Neural cell (in vitro differentiated cells): ENCODE data around the gene CD200. TPM values are rescaled to one million over a fixed set of nuclear protein-coding genes. Genes with fewer than 3 reads are reported as not detected.

Experiments used
- H2AFZ ChIP-seq: fragments of 200-600, 300-800 bp; sonication (generic), shearing (Covaris generic); 2 replicates; pipeline ENCODE4 v1.6.0; 2014; ENCODE audit warnings: low read depth, mild to moderate bottlenecking, antibody characterized with exemption, low read length, moderate library complexity
- H3F3A ChIP-seq: fragments of 200-600 bp; shearing (Covaris generic); 2 replicates; pipeline ENCODE4 v1.6.1; 2016; ENCODE audit warnings: mild to moderate bottlenecking, moderate library complexity, mixed read lengths, antibody characterized with exemption, low read length; ENCODE audit not compliant: insufficient read depth, poor library complexity, severe bottlenecking
- H3K27ac ChIP-seq: fragments of 200-600, 300-800 bp; sonication (generic), shearing (Covaris generic); 2 replicates; pipeline ENCODE4 v1.5.1; 2014; ENCODE audit warnings: mild to moderate bottlenecking, low read length, moderate library complexity
- H3K27me3 ChIP-seq: fragments of 300-800, 200-600 bp; sonication (generic), shearing (Covaris generic); 2 replicates; pipeline ENCODE4 v1.6.0; 2014; ENCODE audit warnings: mild to moderate bottlenecking, low read depth, low read length, moderate library complexity; ENCODE audit not compliant: insufficient read depth
- H3K36me3 ChIP-seq: fragments of 300-800, 200-600 bp; sonication (generic), shearing (Covaris generic); 2 replicates; pipeline ENCODE4 v1.5.1; 2014; ENCODE audit warnings: mild to moderate bottlenecking, antibody characterized with exemption, low read length, moderate library complexity; ENCODE audit not compliant: insufficient read depth
- H3K4me2 ChIP-seq: fragments of 300-800, 200-600 bp; sonication (generic), shearing (Covaris generic); 2 replicates; pipeline ENCODE4 v1.6.0; 2014; ENCODE audit warnings: mild to moderate bottlenecking, low read length
- H3K4me3 ChIP-seq: fragments of 300-800, 200-600 bp; sonication (generic), shearing (Covaris generic); 2 replicates; pipeline ENCODE4 v1.5.1; 2014; ENCODE audit warnings: mild to moderate bottlenecking, low read length, moderate library complexity
- H3K79me2 ChIP-seq: fragments of 200-600 bp; shearing (Covaris generic); replicated peaks from 2 replicates; pipeline ENCODE4 v1.6.0; 2014; ENCODE audit warnings: mild to moderate bottlenecking, low read length, moderate library complexity; ENCODE audit not compliant: insufficient read depth
- H3K9ac ChIP-seq: fragments of 300-800, 200-600 bp; sonication (generic), shearing (Covaris generic); 2 replicates; pipeline ENCODE4 v1.6.1; 2016; ENCODE audit warnings: mild to moderate bottlenecking, low read length, mixed read lengths
- H3K9me2 ChIP-seq: fragments of 200-600 bp; shearing (Covaris generic); 2 replicates; pipeline ENCODE4 v1.6.1; 2016; ENCODE audit warnings: mild to moderate bottlenecking, low read length, mixed read lengths; ENCODE audit not compliant: insufficient read depth
- H3K9me3 ChIP-seq: fragments of 200-600, 300-800 bp; sonication (generic), shearing (Covaris generic); 2 replicates; pipeline ENCODE4 v1.6.1; 2016; ENCODE audit warnings: mild to moderate bottlenecking, mixed run types, low read length, moderate library complexity, mixed read lengths
- H4K20me1 ChIP-seq: fragments of 200-600 bp; shearing (Covaris generic); 2 replicates; pipeline ENCODE4 v1.6.1; 2016; ENCODE audit warnings: mild to moderate bottlenecking, mixed run types; ENCODE audit not compliant: insufficient read depth
- EP300 ChIP-seq: fragments of 450-650 bp; conservative IDR thresholded peaks from 2 replicates; pipeline ENCODE4 v1.6.1; 2014; ENCODE audit warnings: antibody characterized with exemption, mild to moderate bottlenecking, moderate library complexity; ENCODE audit not compliant: poor library complexity, severe bottlenecking
- EZH2 ChIP-seq: fragments of 200-600, 300-800 bp; shearing (Covaris generic), sonication (generic); IDR thresholded peaks from 2 replicates; pipeline ENCODE4 v1.6.1; 2014; ENCODE audit warnings: antibody characterized with exemption, low read length, borderline replicate concordance, mild to moderate bottlenecking; ENCODE audit not compliant: insufficient read depth, poor library complexity, severe bottlenecking
- MXI1 ChIP-seq: fragments of 450-650 bp; conservative IDR thresholded peaks from 2 replicates; pipeline ENCODE4 v1.6.1; 2014; ENCODE audit warnings: antibody characterized with exemption, mild to moderate bottlenecking; ENCODE audit not compliant: poor library complexity, severe bottlenecking
- POLR2AphosphoS5 ChIP-seq: IDR thresholded peaks from 2 replicates; pipeline ENCODE4 v1.6.1; 2012
- RAD21 ChIP-seq: fragments of 450-650 bp; conservative IDR thresholded peaks from 2 replicates; pipeline ENCODE4 v1.6.1; 2014; ENCODE audit warnings: antibody characterized with exemption, mild to moderate bottlenecking, moderate library complexity
- SMC3 ChIP-seq: fragments of 450-650 bp; conservative IDR thresholded peaks from 2 replicates; pipeline ENCODE4 v1.6.1; 2014; ENCODE audit warnings: antibody characterized with exemption, mild to moderate bottlenecking, moderate library complexity; ENCODE audit not compliant: poor library complexity
- TAF1 ChIP-seq: IDR thresholded peaks from 2 replicates; pipeline ENCODE4 v1.6.1; 2012; ENCODE audit warnings: low read depth
- polyA plus RNA-seq: library from polyadenylated mRNA; depleted of rRNA; stranded (reverse); fragments of >200 nt; gene quantifications from 2 replicates; pipeline ENCODE4 v1.2.3, GENCODE V29; 2014
- TF ChIP-seq, protein P1 (sequence below): fragments of 450-650 bp; IDR thresholded peaks from 2 replicates; pipeline ENCODE4 v1.5.1; 2014; ENCODE audit warnings: antibody characterized with exemption, mild to moderate bottlenecking, moderate library complexity; ENCODE audit not compliant: poor library complexity, severe bottlenecking
- TF ChIP-seq, protein P2 (sequence below): IDR thresholded peaks from 2 replicates; pipeline ENCODE4 v1.6.1; 2012; ENCODE audit warnings: borderline replicate concordance

Gene CD200
- polyA plus RNA-seq, 1 donor from 2014 or later, result 174 TPM

DNA sequence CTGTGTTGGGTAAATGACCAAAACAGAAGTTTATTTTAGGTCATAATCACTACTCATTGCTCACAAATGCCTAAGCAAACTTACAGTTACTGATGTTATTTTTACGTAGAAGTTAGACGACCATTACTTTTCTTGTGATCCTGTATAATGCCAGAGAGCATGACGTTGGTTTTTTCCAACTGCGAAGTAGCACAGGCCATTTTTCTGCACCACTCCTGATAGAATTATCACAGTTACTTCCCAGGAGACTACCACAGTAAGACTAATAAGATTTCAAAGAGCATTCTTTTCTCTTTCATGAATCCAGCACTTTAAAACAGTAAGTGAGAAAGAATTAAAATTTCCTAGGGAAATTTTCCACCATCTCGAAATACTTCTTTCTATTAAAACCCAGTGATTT lies 19.8 kb downstream of the CD200 start:
- Histone ChIP-seq H3K36me3 (peaks cover 33% of the 10 kb centered on the region), H3K4me2 (no peak overlapping the region)

DNA sequence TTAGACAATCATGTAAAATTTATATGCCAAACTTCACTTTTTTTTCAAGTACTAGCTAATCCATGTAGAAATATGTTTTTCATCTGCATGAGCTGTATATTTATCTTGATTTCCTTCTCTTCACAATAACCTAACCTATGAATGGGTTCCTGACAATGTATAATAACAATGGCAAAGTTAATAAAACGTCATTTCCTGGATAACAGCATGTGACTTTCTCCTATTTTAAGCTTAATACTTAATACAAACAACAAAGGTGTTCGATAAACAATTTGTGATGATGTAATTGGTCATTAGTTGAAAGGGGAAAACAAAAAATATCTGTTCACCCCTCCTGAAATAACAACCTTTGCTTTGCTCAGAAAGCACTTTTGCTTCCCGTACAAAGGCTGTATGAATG lies 20.4 kb downstream of the CD200 start:
- Histone ChIP-seq H3K4me3 (no peak overlapping the region), H3K79me2 (peaks cover 7% of the 10 kb centered on the region), H3K9ac (no peak overlapping the region), H3K9me3 (no peaks in the 10 kb centered on the region), H3K36me3 (peaks cover 33% of the 10 kb centered on the region), H3K27ac (no peak overlapping the region), H3F3A (no peaks in the 10 kb centered on the region), H4K20me1 (no peaks in the 10 kb centered on the region), H3K4me2 (no peak overlapping the region), H3K9me2 (no peaks in the 10 kb centered on the region), H3K27me3 (no peaks in the 10 kb centered on the region), H2AFZ (no peak overlapping the region)
- TF ChIP-seq, protein P1, sequence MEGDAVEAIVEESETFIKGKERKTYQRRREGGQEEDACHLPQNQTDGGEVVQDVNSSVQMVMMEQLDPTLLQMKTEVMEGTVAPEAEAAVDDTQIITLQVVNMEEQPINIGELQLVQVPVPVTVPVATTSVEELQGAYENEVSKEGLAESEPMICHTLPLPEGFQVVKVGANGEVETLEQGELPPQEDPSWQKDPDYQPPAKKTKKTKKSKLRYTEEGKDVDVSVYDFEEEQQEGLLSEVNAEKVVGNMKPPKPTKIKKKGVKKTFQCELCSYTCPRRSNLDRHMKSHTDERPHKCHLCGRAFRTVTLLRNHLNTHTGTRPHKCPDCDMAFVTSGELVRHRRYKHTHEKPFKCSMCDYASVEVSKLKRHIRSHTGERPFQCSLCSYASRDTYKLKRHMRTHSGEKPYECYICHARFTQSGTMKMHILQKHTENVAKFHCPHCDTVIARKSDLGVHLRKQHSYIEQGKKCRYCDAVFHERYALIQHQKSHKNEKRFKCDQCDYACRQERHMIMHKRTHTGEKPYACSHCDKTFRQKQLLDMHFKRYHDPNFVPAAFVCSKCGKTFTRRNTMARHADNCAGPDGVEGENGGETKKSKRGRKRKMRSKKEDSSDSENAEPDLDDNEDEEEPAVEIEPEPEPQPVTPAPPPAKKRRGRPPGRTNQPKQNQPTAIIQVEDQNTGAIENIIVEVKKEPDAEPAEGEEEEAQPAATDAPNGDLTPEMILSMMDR, result no peak
- TF ChIP-seq RAD21 (no peak), MXI1 (no peak), POLR2AphosphoS5 (no peak), SMC3 (no peak), EP300 (no peak), EZH2 (no peak), TAF1 (no peak)
- TF ChIP-seq, protein P2, sequence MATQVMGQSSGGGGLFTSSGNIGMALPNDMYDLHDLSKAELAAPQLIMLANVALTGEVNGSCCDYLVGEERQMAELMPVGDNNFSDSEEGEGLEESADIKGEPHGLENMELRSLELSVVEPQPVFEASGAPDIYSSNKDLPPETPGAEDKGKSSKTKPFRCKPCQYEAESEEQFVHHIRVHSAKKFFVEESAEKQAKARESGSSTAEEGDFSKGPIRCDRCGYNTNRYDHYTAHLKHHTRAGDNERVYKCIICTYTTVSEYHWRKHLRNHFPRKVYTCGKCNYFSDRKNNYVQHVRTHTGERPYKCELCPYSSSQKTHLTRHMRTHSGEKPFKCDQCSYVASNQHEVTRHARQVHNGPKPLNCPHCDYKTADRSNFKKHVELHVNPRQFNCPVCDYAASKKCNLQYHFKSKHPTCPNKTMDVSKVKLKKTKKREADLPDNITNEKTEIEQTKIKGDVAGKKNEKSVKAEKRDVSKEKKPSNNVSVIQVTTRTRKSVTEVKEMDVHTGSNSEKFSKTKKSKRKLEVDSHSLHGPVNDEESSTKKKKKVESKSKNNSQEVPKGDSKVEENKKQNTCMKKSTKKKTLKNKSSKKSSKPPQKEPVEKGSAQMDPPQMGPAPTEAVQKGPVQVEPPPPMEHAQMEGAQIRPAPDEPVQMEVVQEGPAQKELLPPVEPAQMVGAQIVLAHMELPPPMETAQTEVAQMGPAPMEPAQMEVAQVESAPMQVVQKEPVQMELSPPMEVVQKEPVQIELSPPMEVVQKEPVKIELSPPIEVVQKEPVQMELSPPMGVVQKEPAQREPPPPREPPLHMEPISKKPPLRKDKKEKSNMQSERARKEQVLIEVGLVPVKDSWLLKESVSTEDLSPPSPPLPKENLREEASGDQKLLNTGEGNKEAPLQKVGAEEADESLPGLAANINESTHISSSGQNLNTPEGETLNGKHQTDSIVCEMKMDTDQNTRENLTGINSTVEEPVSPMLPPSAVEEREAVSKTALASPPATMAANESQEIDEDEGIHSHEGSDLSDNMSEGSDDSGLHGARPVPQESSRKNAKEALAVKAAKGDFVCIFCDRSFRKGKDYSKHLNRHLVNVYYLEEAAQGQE, result no peak

More for the DNA sequence above, 19.8 kb downstream of the CD200 start:
- no peaks in the 10 kb centered on the region for H3K27me3 ChIP-seq
- H4K20me1 ChIP-seq, result no peaks in the 10 kb centered on the region
- peaks cover 12% of the 10 kb centered on the region for H3K79me2 ChIP-seq
- no peak overlapping the region for H3K27ac ChIP-seq
- H3K9ac ChIP-seq, result no peak overlapping the region
- no peak overlapping the region for H2AFZ ChIP-seq
- H3K9me3 ChIP-seq, result no peaks in the 10 kb centered on the region
- H3F3A ChIP-seq, result no peaks in the 10 kb centered on the region
- no peaks in the 10 kb centered on the region for H3K9me2 ChIP-seq
- TF ChIP-seq, protein P1, result no peak
- TF ChIP-seq RAD21, result no peak
- TF ChIP-seq EZH2, result no peak
- TF ChIP-seq SMC3, result no peak
- TF ChIP-seq TAF1, result no peak
- no peak for TF ChIP-seq MXI1
- no peak overlapping the region for H3K4me3 ChIP-seq
